WERI-Rb-1 (cell line): ENCODE data around the gene LCLAT1.
"Not testable (repeated sequence)": the region's sequence is repeated elsewhere in the genome, so short reads cannot be mapped to it uniquely, and the experiment has no call there.

Experiments used
- DNase-seq: peaks from one replicate; pipeline ENCODE4 v3.0.0-alpha.2; 2020
- H3K27ac ChIP-seq: fragments of 250-450 bp; sonication (Bioruptor Pico); 2 replicates; pipeline ENCODE4 v1.5.1; 2020; ENCODE audit warnings: mild to moderate bottlenecking, moderate library complexity
- H3K27me3 ChIP-seq: fragments of 250-450 bp; sonication (Bioruptor Pico); 2 replicates; pipeline ENCODE4 v1.5.1; 2021; ENCODE audit warnings: mild to moderate bottlenecking, low read depth, moderate library complexity; ENCODE audit not compliant: insufficient read depth, severe bottlenecking
- H3K36me3 ChIP-seq: fragments of 250-450 bp; sonication (Bioruptor Pico); 2 replicates; pipeline ENCODE4 v1.5.1; 2020; ENCODE audit warnings: mild to moderate bottlenecking, moderate library complexity
- H3K4me3 ChIP-seq: 2 replicates; pipeline ENCODE4 v1.5.1; 2011; ENCODE audit warnings: low read depth, mild to moderate bottlenecking, control low read depth, low read length
- H3K9me3 ChIP-seq: fragments of 250-450 bp; sonication (Bioruptor Pico); 2 replicates; pipeline ENCODE4 v1.5.1; 2021; ENCODE audit warnings: mild to moderate bottlenecking, moderate library complexity; ENCODE audit not compliant: severe bottlenecking
- TF ChIP-seq, protein P1 (sequence below): IDR thresholded peaks from 2 replicates; pipeline ENCODE4 v1.5.1; 2011; ENCODE audit warnings: low read depth, mild to moderate bottlenecking, control low read depth, inconsistent platforms, low read length

Gene LCLAT1

DNA sequence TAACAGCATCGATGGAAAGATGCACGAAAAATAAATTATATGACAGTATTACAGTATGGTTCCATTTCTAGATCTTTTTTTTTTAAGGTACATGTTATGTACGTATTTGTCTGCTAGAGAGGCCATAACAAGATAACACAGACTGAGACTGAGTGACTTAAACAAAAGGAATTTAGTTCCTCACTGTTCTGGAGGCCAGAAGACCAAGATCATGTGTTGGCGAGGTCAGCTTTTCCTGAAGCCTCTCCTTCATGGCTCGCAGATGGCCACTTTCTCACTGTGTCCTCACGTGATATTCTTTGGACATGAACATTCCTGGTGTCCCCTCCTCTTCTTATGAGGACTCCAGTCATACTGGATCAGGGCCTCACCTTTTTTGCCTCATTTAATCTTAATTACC, 182.8 kb downstream of the LCLAT1 start:
- no peaks in the 10 kb centered on the region for H3K27me3 ChIP-seq
- no peak overlapping the region for H3K27ac ChIP-seq
- DNase-seq: no peak
- no peak overlapping the region for H3K4me3 ChIP-seq
- no peaks in the 10 kb centered on the region for H3K9me3 ChIP-seq
- TF ChIP-seq, protein P1, sequence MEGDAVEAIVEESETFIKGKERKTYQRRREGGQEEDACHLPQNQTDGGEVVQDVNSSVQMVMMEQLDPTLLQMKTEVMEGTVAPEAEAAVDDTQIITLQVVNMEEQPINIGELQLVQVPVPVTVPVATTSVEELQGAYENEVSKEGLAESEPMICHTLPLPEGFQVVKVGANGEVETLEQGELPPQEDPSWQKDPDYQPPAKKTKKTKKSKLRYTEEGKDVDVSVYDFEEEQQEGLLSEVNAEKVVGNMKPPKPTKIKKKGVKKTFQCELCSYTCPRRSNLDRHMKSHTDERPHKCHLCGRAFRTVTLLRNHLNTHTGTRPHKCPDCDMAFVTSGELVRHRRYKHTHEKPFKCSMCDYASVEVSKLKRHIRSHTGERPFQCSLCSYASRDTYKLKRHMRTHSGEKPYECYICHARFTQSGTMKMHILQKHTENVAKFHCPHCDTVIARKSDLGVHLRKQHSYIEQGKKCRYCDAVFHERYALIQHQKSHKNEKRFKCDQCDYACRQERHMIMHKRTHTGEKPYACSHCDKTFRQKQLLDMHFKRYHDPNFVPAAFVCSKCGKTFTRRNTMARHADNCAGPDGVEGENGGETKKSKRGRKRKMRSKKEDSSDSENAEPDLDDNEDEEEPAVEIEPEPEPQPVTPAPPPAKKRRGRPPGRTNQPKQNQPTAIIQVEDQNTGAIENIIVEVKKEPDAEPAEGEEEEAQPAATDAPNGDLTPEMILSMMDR: no peak
- H3K36me3 ChIP-seq: no peaks in the 10 kb centered on the region

GRCh38 chr2:30631051-30631671, 184.1 kb downstream of the LCLAT1 start:
- Histone ChIP-seq H3K36me3 (no peaks in the 10 kb centered on the region), H3K4me3 (no peak overlapping the region), H3K27me3 (no peaks in the 10 kb centered on the region), H3K27ac (no peak overlapping the region), H3K9me3 (no peaks in the 10 kb centered on the region)
- no peak for DNase-seq
- TF ChIP-seq, protein P1: no peak

DNA sequence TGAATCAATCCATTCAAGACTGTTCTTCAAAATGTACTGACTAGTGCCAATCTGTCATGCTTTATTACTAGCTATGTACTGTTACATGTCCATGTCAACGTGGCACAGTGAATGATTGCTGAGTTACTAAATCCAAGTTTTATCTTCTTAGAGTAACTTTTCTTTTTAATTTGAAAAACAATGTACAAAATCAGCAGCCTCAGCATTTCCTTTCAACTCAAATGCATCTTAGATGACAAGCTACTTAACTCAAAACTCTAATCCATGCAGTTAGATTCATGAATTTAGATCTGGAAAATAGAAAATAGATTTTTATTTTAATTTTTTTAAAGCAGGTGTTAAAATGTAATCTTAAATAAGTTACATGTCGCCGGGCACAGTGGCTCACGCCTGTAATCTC, 186.0 kb downstream of the LCLAT1 start:
- no peaks in the 10 kb centered on the region for H3K27me3 ChIP-seq
- H3K36me3 ChIP-seq: no peaks in the 10 kb centered on the region
- no peak overlapping the region for H3K4me3 ChIP-seq
- TF ChIP-seq, protein P1: no peak
- no peak overlapping the region for H3K27ac ChIP-seq
- no peaks in the 10 kb centered on the region for H3K9me3 ChIP-seq
- no peak for DNase-seq

DNA sequence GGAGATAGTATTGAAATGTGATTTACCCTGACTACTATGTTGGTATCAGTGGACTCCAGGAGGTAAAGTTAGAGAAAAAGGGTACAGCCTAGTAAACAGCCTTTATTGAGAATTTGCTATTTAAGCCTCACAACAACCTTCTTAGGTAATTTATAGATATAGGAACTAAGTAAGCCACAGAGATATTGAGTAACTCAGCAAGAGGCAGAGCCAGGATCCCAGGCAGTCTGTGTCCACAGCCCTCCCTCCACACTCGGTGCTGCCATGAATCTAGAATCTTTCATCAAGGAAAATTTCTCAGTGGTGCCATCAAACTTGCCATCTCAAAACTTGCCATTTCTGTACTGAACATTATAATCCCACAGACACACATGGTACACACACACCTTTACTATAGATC, 189.3 kb downstream of the LCLAT1 start:
- Histone ChIP-seq H3K27ac (no peak overlapping the region), H3K4me3 (no peak overlapping the region), H3K36me3 (no peaks in the 10 kb centered on the region), H3K9me3 (no peaks in the 10 kb centered on the region), H3K27me3 (no peaks in the 10 kb centered on the region)
- no peak for DNase-seq
- TF ChIP-seq, protein P1: no peak

GRCh38 chr2:30639836-30640235, 192.8 kb downstream of the LCLAT1 start:
- Histone ChIP-seq H3K27me3 (no peaks in the 10 kb centered on the region), H3K36me3 (no peaks in the 10 kb centered on the region; the same call in 1 of the 2 replicates), H3K4me3 (no peak overlapping the region), H3K27ac (no peak overlapping the region), H3K9me3 (no peaks in the 10 kb centered on the region)
- TF ChIP-seq, protein P1: no peak
- DNase-seq: no peak

GRCh38 chr2:30641765-30642345, 194.8 kb downstream of the LCLAT1 start:
- Histone ChIP-seq H3K4me3 (no peak overlapping the region), H3K36me3 (no peaks in the 10 kb centered on the region; the same call in 1 of the 2 replicates), H3K9me3 (no peaks in the 10 kb centered on the region), H3K27me3 (no peaks in the 10 kb centered on the region), H3K27ac (no peak overlapping the region)
- TF ChIP-seq, protein P1: no peak
- DNase-seq: no peak

DNA sequence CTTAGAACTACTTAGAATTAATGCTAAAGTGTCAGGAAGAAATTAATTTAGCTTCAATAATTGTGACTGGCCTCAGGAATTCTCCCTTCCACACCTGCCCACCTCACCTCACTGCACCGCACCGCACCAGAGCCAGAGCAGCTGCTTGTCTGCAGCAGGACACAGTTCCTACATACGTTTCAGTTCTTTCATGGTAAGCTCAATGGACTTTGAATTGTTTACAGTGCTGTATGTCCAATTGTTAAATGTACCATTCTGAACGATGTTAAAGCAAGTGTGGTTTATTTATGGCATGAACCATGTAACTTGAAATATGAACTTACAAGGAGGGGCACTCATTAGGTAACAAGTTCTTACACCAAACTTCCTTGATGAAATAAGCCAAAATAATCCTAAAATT, 196.0 kb downstream of the LCLAT1 start:
- not testable (repeated sequence) for H3K27me3 ChIP-seq, H3K27ac ChIP-seq, DNase-seq, H3K9me3 ChIP-seq, H3K36me3 ChIP-seq, H3K4me3 ChIP-seq
